Measurements from ENCODE around the gene TRIM60.

DNA sequence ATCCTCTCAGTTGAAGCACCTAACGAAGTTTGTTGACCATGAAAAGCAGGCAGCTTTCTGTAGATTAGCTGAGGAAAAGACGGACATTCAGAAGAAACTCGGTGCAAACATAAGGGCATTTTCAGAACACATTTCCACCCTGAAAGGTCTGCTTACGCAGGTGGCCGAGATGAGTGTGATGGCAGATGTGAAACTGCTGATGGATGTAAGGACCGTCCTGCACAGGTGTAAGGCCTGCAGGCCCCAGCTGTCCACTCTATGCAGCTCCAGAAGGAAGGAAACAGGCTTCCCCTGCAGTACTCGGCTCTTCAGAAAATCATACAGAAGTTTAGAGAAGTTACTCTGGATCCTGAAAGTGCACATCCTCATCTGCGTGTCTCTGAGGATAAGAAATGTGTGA lies 20.8 kb upstream of the TRIM60 start:
- TF ChIP-seq, protein P1, sequence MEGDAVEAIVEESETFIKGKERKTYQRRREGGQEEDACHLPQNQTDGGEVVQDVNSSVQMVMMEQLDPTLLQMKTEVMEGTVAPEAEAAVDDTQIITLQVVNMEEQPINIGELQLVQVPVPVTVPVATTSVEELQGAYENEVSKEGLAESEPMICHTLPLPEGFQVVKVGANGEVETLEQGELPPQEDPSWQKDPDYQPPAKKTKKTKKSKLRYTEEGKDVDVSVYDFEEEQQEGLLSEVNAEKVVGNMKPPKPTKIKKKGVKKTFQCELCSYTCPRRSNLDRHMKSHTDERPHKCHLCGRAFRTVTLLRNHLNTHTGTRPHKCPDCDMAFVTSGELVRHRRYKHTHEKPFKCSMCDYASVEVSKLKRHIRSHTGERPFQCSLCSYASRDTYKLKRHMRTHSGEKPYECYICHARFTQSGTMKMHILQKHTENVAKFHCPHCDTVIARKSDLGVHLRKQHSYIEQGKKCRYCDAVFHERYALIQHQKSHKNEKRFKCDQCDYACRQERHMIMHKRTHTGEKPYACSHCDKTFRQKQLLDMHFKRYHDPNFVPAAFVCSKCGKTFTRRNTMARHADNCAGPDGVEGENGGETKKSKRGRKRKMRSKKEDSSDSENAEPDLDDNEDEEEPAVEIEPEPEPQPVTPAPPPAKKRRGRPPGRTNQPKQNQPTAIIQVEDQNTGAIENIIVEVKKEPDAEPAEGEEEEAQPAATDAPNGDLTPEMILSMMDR (tag by site-specific recombination; IDR thresholded peaks at IDR 0.05): no peak
- TF ChIP-seq, protein P2, sequence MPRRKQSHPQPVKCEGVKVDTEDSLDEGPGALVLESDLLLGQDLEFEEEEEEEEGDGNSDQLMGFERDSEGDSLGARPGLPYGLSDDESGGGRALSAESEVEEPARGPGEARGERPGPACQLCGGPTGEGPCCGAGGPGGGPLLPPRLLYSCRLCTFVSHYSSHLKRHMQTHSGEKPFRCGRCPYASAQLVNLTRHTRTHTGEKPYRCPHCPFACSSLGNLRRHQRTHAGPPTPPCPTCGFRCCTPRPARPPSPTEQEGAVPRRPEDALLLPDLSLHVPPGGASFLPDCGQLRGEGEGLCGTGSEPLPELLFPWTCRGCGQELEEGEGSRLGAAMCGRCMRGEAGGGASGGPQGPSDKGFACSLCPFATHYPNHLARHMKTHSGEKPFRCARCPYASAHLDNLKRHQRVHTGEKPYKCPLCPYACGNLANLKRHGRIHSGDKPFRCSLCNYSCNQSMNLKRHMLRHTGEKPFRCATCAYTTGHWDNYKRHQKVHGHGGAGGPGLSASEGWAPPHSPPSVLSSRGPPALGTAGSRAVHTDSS (tag by site-specific recombination; IDR thresholded peaks at IDR 0.05): no peak
- no peak for TF ChIP-seq ZNF629 (tag by site-specific recombination; IDR thresholded peaks at IDR 0.05)
- TF ChIP-seq, protein P3, sequence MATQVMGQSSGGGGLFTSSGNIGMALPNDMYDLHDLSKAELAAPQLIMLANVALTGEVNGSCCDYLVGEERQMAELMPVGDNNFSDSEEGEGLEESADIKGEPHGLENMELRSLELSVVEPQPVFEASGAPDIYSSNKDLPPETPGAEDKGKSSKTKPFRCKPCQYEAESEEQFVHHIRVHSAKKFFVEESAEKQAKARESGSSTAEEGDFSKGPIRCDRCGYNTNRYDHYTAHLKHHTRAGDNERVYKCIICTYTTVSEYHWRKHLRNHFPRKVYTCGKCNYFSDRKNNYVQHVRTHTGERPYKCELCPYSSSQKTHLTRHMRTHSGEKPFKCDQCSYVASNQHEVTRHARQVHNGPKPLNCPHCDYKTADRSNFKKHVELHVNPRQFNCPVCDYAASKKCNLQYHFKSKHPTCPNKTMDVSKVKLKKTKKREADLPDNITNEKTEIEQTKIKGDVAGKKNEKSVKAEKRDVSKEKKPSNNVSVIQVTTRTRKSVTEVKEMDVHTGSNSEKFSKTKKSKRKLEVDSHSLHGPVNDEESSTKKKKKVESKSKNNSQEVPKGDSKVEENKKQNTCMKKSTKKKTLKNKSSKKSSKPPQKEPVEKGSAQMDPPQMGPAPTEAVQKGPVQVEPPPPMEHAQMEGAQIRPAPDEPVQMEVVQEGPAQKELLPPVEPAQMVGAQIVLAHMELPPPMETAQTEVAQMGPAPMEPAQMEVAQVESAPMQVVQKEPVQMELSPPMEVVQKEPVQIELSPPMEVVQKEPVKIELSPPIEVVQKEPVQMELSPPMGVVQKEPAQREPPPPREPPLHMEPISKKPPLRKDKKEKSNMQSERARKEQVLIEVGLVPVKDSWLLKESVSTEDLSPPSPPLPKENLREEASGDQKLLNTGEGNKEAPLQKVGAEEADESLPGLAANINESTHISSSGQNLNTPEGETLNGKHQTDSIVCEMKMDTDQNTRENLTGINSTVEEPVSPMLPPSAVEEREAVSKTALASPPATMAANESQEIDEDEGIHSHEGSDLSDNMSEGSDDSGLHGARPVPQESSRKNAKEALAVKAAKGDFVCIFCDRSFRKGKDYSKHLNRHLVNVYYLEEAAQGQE (tag by site-specific recombination; IDR thresholded peaks at IDR 0.05): no peak
- TF ChIP-seq TCF7L2 (IDR thresholded peaks at IDR 0.05; ENCODE audit: borderline replicate concordance, low read depth, low read length): no peak
- no peak for TF ChIP-seq ZBTB7A (tag by site-specific recombination; IDR thresholded peaks at IDR 0.05; ENCODE audit: low read depth)
- no peak for TF ChIP-seq ZNF76 (tag by site-specific recombination; IDR thresholded peaks at IDR 0.05; ENCODE audit: borderline replicate concordance, low read depth)
- TF ChIP-seq ZNF621 (tag by site-specific recombination; IDR thresholded peaks at IDR 0.05): no peak
